Astrocyte of the hippocampus (primary cell): Measurements from ENCODE around the gene BTC.
"Not testable (repeated sequence)": the region's sequence is repeated elsewhere in the genome, so short reads cannot be mapped to it uniquely, and the experiment has no call there.

Experiments
- DNase-seq: peaks from one replicate; pipeline ENCODE4 v3.0.0; 2011; ENCODE audit warnings: low read depth, low spot score

BTC gene, protein sequence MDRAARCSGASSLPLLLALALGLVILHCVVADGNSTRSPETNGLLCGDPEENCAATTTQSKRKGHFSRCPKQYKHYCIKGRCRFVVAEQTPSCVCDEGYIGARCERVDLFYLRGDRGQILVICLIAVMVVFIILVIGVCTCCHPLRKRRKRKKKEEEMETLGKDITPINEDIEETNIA

DNA sequence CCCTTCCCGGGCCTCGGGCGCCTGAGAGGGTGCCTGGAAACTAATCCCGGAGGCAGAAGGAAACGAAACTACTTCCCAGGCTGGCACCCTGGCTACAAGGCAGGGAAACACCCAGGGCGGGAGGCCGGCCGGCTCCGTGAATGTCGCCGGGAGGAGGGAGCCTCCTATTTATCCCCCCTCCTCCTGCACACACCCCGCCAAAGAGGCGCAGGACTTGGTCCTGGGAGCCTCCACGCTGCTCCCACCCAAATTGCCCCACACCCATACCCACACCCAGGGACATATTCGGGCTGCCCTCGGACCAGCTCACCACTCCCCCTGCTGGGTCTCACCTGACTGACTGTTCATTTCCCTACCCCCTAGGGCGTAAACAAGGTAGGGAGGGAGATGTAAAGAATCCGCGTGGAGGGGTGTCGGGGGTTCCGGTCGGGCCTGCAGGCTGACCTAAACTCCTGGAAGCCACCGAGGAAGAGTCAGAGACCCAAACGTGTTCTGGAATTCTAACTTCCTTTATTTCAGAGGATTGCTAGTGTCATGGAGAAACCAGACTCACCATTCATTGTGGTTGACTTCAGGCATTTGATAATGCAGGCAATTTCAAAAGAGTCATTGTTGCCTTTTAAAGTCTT, at the start of gene BTC:
BTC (minus strand) TSS at position 142 of the 629 bp plus-strand sequence. CDS start 198 bp downstream, outside the sequence.
- peak; percentile 55 for DNase-seq

DNA sequence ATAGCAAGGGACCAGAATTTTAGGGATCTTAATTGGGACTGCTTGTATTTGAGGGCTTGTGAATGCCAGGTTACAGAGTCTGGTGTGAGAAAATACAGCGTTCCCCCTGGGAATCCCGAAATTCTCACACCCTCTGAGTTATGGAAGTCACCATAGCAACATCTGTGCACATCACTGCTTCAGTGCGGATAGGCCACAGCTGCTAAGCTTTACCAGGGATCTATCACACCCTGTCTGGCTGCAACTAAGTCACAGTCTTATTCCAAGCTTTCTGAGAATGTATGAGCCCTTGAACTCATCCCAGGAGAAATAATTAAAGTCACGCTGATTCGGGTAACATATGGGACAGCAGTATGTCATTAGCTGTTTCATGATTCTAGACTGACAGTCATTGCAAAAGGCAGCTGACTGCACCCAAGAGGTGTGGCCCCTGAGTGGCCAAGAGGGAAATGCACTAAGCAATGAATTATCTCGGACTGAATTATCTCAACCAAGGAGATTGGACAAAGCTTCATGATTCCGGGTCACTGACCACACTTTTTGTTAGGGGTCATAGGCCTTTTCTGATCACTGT, 46.7 kb upstream of the BTC start:
- DNase-seq: no peak

DNA sequence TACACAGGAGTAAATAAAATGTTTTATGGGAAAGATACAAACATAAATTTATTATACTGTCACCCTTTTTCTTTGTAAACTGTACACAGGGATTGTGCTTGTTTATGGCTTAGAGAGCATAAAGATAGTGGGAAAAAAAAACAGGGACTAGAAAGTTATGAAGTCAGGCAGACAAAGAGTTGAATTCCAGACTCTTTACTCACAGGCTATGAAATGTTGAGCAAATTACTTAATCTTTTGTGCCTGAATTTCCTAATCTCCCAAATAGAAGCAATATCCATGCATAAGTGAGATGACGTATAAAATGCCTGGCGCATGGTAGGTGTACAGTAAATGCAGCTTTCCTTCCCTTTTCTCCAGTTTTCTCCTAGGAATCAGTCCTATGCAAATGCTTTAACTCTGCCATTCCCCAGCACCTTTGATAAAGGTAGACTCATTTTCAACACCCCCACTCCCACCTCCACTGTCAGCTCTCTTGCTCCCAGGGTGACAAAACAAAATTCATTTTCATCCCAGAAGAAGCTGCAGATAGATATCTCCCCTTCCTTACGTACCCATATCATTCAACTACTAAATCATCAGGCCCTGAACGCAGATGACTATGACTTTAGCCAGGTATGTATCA, 44.5 kb upstream of the BTC start:
- DNase-seq: peak; percentile 69

DNA sequence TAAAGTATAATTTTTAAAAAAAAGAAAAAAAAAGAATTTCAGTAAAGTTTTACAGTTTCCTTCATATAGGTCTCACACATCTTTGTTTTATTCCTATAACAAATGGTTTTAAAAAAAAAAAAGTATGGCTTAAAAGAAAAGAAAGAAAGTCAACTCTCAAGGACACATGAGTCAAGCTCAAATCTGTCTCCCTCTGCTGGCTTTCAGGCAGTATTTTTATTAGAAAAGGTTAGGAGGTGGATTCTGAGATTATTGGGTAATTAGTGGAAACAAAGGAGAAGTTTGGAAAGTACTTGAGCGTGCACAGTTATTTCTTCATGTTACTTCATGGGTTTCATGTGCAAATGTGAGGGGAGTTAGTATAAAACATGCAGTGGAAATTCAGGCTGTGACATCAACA, 36.6 kb upstream of the BTC start:
- no peak for DNase-seq

DNA sequence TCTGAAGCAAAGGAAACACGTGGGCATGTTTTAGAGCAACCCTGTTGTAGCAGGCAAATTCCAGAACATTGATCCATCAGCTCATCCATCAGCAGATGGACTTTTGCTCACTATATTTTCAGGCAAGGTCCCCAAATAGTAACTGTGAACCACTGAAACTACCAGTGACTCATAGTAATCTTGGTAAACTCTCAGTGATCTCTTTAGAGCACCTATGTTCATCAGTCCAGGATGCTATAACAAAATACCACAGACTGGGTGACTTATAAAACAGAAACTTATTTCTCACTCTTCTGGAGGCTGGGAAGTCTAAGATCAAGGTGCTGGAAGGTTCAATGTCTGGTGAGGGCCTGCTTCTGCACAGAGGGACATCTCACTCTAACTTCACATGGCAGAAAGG, 28.9 kb upstream of the BTC start:
- no peak for DNase-seq

DNA sequence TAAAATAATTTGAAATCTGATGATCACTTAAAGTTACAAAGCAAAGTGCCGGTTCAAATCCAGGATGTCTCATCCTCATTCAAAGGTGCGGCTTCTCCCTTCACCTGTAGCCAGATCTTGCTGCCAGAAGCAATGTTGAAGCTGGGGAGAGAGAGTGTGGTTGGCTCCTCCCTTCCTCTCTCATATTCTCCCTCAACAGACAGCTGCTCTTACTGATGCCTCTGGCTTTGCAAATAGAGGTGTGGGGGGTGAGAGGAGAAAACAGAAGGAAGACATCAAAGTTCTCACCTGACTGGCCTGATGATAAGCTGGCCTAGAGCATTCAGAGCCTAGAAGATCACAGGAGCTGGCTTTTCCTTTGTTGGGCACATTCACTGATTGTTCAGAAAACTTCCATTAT, 28.3 kb upstream of the BTC start:
- no peak for DNase-seq

DNA sequence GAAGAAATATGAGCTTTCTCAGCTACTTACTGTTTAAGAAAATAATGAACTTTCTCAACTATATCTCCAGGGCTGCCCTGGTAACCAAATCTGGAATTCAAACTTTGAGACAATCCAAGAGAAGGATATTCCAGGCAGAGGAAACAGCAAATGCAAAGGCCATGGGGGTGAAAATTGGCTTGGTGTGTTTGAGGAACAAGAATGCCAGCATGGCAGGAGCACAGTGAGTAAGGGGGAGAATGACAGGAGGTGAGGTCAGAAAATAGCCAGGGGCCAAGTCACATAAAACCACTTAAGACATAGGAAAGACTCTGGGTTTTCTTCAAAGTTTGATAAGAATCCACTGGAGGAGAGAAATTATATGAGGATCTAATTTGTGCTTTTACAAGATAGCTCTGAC, 27.2 kb upstream of the BTC start:
- no peak for DNase-seq

DNA sequence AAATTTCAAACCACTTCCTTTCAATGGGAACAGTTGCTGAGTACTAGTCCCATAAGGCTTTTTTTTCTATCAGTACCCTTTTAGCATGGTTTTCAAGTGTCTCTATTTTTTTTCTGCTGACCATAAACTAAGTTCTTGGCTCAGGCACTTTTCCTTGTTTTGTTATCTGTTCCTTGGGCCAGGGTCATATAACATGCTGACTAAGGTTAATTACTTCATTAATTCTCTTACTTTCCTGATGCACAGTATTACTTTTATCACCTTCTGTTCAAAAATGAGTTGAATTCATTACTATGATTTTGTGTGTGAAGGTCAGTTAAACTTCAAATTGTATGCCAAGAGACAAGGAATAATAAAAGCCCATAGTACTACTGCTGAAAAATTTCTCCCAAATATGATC, 19.7 kb upstream of the BTC start:
- no peak for DNase-seq

DNA sequence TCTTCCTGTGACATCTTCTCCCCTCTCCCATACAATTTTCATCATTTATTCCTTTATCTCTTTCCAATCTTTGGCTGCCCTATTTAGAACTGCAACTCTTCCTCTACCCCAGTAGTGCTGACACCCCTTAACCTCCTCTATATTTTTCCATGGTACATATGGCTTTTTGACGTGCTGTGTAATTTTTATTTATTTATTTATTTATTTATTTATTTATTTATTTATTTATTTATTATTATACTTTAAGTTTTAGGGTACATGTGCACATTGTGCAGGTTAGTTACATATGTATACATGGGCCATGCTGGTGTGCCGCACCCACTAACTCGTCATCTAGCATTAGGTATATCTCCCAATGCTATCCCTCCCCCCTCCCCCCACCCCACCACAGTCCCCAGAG, 17.7 kb upstream of the BTC start:
- DNase-seq: not testable (repeated sequence)

DNA sequence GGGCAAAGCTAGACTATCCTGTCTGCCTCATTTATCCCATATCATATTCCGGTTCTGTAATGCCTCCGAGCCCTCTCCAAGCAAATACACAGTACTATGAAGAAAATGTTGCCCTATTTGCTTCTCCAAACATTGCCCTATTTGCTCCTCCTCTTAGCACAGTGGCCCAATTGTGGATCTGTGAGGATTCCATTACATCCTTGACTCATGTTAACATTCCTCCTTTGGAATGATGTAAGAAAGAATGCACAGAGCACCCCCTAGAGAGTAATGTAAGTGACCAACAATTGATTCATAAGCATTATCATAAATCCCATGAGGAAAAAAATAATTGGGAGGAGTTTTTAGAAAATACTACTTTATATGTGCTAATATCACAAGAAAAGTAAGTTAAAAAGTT, 11.3 kb upstream of the BTC start:
- DNase-seq: peak; percentile 60

DNA sequence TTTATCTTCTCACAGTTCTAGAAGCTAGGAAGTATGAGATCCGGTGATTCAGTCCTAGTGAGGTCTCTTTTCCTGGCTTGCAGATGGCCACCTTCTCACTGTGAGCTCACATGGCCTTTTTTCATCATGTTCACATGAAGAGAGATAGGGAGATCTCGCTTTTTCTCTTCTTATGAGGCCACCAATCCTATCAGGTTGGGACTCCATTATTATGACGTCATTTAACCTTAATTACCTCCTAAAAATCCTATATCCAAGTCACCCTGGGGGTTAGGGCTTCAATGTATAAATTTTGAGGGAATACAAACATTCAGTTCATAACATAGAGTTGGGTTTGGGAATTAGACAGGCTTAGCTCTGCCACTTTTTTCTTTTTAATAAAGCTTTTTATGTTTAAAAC, 6.0 kb upstream of the BTC start:
- DNase-seq: no peak

DNA sequence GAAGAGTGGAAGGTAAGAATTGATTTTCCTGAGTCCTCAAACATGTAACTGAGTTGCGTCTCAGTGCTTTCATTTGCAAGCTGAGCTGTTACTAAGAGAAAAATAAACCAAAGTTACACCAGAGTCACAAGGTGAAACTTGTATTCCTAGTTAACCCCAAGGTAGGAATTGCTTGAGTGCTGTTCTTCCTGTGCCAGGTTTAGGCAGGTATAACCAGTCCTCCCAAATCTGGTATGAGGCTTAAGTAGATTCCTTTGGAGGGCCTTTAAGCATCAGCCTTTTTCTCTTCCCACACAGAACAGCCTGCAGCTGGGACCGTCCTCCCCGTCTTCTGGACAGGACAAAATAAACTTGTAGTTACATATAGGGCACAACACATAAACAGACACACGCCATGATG, 2.3 kb upstream of the BTC start:
- DNase-seq: no peak

DNA sequence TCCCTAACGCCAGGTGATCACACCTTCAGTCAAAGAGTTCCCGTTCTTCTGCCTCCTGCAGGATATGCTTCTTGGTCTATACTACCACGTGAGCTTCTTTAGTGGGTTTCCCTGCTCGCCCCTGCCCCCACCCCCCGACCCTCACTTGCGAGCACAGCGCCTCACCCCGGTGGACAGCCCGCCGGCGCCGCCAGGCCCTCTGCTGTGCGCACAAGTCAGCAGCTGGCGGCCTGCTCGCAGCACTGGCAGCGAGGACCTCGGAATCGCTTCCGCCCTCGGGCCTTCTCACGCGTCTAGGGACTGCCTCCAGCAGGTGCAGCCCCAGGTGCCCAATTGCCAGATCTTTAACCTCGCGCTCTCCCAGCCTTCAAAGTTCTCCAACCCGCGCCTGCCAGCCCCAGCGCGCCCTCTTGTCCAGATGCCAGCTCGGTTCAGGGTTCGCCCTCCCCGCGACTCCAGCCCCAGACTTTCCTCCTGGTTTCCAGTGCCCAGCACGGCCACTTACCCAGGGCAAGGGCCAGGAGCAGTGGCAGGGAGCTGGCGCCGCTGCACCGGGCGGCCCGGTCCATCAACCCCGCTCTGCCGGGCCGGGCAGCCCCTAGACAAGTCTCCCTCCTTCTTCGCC, 454 bp downstream of the BTC start:
- DNase-seq: peak; percentile 68

DNA sequence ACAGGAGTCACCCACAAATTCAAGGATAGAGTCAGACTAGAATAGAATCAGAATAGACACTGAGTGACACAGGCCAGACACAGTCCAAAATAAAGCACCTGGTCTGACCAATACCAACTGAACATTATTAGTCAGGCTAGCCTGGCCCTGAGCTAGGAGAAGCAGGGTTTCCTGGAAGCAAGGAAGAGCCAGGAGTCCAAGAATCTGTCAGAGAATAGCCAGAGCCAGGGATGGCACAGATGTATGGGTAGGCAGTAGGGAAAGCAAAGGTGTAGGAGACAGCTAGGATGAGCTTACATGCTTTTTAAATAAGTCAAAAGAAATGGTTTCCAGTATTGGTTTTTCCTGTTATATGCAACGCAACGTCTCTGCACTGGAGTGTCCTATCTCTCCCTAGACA, 3.7 kb downstream of the BTC start:
- DNase-seq: no peak

DNA sequence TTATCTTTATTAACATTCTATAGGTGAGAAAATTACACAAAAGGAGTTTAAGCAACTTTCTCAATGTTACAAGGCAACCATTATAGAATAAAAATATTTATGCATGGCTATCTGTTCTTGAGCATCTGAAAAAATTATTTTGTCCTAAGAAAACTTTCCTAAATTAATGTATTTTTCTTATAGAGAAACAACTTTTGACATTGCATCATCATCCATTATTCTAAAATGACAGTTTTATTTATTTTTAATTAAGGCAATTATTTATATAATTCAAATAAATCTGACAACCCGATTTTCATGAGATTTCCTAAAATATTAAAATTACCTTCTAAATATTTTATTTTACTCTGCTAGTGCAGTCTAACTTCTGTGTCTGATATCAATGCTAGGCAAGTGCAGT, 4.8 kb downstream of the BTC start:
- DNase-seq: no peak

DNA sequence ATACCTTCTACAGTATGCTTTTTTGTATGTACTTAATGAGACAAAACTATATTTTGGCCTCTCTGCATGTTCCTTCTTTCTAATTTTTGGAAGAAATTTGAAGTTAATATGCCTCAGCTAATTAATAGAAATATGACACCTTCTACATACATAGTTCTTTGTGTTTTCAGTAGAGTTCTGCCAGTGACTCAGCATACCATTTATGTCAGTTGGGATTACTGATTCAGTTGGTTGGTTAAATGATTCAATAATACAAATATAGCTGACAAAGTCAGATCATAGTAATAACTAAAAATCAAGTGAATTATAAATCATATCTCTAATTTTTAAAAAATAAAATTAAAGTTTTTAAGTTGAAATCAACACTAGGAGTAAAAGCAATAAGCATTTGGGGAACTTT, 16.8 kb downstream of the BTC start:
- DNase-seq: no peak

DNA sequence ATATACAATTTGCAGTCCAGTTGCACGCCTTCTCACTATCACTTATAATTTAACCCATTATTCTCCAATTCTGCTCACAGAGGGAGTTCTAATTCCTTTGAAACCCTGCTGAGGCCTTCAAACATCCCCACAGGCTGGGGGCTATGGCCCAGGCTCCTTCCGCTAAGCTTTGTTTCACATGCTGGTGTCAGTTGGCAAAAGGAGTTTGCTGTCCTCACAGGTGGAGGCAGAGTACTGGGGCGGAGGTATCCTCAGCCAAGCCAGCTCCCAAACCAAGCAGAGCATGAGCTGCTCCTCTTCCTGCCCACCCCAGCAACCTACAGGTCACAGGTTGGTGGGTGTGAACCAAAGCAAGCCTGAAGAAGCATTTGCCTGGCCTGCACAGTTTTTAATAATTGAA, 21.5 kb downstream of the BTC start:
- DNase-seq: no peak

DNA sequence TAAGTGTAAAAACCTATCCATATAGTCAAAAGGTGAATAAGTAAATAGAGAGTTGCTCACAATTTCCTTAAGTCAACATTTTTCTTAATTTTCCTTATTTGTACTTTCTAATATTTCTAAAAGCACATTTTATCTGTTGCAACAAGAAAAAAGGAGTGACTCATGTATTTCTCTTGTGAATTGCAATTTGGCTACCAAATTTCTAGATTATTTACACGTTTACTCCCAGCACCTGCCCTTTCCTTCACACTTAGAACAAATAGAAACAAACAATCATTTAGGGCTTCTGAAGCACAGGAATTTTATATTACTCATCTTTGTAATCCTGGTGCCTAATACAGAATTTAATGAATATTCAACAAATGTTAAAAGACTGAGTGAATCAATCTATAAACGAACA, 22.2 kb downstream of the BTC start:
- DNase-seq: no peak

DNA sequence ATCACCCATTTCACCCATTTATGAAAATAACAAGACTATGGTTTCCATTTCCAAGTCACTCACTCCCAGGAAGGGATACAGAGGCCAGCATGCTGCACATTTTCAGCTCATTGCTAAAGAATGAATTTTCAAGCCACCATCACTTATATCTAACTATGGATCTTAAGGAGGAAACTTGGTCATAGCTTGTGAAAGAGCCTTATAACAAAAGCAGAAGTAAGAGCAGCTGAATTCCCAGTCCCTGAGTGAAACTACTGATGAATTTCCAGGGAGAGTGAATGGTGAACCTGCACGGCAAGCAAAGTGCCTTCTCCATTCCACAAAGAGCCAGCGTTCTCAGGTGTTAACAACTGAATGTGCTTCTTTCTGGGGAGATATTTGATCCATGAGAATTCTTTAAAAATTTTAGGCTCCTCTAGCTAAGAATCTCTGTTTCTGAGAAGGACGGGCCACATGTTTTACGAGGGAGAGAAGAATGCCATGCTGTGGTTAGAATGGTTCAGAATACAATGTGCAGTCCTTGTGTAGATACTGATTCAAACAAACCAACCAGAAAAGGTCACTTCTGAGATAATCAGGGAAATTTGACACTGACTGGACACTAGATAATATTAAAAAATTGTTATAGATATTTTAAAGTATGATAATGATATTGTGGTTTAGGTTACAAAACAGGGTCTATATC, 24.0 kb downstream of the BTC start:
- no peak for DNase-seq

DNA sequence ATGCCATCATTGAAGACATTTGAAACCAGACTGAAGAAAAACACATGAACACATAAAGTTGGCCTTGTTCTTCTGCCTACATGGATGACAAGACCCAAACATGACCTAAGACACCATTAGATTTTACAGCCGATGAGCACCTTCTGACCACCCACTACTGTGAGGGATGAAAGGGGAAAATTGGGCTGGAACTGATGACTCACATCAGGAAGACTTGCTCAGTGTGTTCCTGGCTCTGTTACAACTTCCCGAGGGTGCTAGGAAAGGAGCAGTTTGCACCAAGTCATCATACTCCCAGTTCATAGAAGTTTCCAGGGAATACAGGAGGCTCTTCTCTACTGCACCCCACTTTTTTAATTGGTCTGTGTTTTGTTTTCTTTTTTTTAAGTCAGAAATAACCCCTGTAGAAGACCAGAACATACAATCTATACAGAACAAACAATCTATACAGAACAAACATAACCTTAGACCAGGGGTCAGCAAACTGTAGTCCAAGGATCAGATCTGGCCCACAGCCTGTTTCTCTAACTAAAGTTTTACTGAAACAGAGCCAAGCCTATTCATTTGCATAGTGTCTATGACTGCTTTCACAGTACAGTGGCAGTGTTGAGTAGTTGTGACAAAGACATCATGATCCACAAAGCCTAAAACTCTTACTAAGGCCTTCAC, 25.3 kb downstream of the BTC start:
- peak; percentile 46 for DNase-seq

DNA sequence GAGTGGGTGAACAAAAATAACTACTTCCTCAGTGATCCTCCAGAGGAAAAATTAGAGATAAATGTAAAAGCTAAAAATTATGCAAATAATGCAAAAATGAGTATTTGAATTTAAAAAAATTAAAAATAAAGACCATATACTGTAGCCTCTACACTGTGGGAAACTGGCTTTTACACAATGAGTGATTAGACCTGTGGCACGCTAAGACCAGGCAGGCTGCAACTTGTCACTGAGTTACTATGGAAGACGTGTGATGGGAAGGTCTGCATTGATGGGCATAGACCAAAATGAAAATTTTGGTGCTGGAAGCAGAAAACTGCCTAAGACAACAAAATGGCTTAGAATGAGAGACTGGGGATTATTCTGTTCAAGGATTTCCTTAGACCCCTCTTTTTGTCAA, 30.2 kb downstream of the BTC start:
- no peak for DNase-seq
